Thyroid gland (tissue), 4 donors: ENCODE results near the gene BANF2.

ENCODE experiments used
- POLR2A ChIP-seq, 2 donors: fragments of 450-650 bp; IDR thresholded peaks; one replicate each; pipeline ENCODE4 v1.6.1; 2017; ENCODE audit warnings: antibody characterized with exemption in 2 of 2, mild to moderate bottlenecking in 2 of 2, moderate library complexity in 1 of 2
- TF ChIP-seq, protein P1 (sequence below), 6 experiments: fragments of 200-600 bp in 3 of 6; fragments of 450-650 bp in 3 of 6; sonication (generic) in 3 of 6; IDR thresholded peaks; one replicate each; pipeline ENCODE4 v1.5.1; 2016 to 2019; ENCODE audit warnings: antibody characterized with exemption in 6 of 6, mild to moderate bottlenecking in 2 of 6, inconsistent platforms in 1 of 6, moderate library complexity in 1 of 6

DNA sequence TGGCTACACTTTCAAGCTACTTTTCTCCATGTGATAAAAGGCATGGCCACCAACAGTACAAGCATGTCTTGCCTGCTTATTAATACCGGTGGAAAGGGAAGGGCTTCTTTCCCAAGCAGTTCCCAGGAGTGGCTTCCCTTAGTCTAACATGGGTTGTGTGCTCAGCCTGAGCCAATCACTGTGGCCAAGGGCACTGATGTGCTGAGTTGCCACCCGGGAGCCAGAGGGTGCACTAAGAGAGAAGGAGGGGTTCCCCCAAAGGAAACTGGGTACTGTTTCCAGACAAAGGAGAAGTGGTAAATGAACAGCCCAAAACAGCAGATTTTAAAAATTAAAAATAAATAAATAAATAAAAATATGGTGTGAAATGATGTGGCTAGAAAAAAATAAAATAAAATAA is 68.5 kb downstream of the BANF2 start:
- TF ChIP-seq POLR2A (IDR thresholded peaks at IDR 0.05) = no peak
- TF ChIP-seq, protein P1, sequence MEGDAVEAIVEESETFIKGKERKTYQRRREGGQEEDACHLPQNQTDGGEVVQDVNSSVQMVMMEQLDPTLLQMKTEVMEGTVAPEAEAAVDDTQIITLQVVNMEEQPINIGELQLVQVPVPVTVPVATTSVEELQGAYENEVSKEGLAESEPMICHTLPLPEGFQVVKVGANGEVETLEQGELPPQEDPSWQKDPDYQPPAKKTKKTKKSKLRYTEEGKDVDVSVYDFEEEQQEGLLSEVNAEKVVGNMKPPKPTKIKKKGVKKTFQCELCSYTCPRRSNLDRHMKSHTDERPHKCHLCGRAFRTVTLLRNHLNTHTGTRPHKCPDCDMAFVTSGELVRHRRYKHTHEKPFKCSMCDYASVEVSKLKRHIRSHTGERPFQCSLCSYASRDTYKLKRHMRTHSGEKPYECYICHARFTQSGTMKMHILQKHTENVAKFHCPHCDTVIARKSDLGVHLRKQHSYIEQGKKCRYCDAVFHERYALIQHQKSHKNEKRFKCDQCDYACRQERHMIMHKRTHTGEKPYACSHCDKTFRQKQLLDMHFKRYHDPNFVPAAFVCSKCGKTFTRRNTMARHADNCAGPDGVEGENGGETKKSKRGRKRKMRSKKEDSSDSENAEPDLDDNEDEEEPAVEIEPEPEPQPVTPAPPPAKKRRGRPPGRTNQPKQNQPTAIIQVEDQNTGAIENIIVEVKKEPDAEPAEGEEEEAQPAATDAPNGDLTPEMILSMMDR (IDR thresholded peaks at IDR 0.05) = no peak
